Measurements from ENCODE around the gene CSRNP3.

DNA sequence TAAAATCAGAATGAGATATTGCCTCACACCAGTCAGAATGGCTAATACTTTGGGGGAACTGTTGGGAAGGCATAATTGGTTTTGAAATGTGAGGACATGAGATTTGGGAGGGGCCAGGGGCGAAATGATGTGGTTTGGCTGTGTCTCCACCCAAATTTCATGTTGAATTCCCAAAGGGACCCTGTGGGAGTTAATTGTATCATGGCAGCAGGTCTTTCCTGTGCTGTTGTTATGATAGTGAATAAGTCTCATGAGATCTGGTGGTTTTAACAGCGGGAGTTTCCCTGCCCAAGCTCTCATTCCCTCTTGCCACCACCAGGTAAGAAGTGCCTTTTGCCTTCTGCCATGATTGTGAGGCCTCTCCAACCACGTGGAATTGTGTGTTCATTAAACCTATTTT lies 59.6 kb downstream of the CSRNP3 start:
- TF ChIP-seq POLR2AphosphoS5 (IDR thresholded peaks at IDR 0.05; ENCODE audit: insufficient read depth, low read depth, low read length) (no peak), JUN (IDR thresholded peaks at IDR 0.05; ENCODE audit: borderline replicate concordance, insufficient read depth, insufficient read length, low read depth) (no peak), POLR2A (IDR thresholded peaks at IDR 0.05; ENCODE audit: low read depth, low read length) (no peak), EZH2 (IDR thresholded peaks at IDR 0.05; ENCODE audit: borderline replicate concordance, low read depth, low read length, severe bottlenecking) (no peak), GATA2 (IDR thresholded peaks at IDR 0.05; ENCODE audit: insufficient read depth, insufficient read length, low read depth, low read length) (no peak)
- TF ChIP-seq, protein P1, sequence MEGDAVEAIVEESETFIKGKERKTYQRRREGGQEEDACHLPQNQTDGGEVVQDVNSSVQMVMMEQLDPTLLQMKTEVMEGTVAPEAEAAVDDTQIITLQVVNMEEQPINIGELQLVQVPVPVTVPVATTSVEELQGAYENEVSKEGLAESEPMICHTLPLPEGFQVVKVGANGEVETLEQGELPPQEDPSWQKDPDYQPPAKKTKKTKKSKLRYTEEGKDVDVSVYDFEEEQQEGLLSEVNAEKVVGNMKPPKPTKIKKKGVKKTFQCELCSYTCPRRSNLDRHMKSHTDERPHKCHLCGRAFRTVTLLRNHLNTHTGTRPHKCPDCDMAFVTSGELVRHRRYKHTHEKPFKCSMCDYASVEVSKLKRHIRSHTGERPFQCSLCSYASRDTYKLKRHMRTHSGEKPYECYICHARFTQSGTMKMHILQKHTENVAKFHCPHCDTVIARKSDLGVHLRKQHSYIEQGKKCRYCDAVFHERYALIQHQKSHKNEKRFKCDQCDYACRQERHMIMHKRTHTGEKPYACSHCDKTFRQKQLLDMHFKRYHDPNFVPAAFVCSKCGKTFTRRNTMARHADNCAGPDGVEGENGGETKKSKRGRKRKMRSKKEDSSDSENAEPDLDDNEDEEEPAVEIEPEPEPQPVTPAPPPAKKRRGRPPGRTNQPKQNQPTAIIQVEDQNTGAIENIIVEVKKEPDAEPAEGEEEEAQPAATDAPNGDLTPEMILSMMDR (IDR thresholded peaks at IDR 0.05; ENCODE audit: extremely low read depth in 1 of 2, insufficient read depth in 1 of 2, low read depth in 1 of 2, low read length in 2 of 2) = no peak
